Jurkat, Clone E6-1 (cell line): ENCODE data around the gene PLA2R1.

Experiments used
- DNase-seq: peaks from one replicate; pipeline ENCODE4 v3.0.0-alpha.2; 2011; ENCODE audit warnings: low read depth, low spot score
- H3K4me3 ChIP-seq: 2 replicates; pipeline ENCODE4 v1.5.1; 2011; ENCODE audit warnings: mild to moderate bottlenecking, low read length, control low read depth, moderate library complexity

Gene PLA2R1

DNA sequence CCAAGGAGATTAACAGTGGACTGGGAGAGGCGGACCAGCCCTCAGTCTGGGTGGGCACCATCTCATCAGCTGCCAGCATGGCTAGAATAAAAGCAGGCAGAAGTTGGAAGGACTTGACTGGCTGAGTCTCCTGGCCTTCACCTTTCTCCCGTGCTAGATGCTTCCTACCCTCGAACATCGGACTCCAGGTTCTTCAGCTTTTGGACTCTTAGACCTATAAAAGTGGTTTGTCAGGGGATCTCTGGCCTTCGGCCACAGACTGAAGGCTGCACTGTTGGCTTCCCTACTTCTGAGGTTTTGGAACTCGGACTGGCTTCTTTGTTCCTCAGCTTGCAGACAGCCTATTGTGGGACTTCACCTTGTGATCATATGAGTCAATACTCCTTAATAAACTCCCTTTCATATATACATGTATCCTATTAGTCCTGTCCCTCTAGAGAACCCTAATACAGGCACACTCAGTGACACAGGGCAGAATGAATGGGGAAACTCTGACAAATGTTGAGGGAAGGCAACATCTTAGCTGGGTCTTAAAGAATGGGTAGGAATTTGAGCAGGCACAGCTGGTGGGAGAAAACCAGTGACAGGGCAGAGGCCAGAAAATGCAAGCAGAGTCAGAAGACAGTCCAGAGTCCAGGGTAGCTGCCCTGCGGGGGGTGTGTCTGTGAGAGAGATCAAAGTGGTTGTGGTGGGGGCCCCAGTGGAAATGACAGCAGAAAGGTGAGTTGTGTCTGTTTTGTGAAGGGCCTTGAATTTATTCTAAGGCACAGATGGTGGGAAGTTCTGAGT lies 156.3 kb downstream of the PLA2R1 start:
- DNase-seq, result no peak
- no peak overlapping the region for H3K4me3 ChIP-seq

DNA sequence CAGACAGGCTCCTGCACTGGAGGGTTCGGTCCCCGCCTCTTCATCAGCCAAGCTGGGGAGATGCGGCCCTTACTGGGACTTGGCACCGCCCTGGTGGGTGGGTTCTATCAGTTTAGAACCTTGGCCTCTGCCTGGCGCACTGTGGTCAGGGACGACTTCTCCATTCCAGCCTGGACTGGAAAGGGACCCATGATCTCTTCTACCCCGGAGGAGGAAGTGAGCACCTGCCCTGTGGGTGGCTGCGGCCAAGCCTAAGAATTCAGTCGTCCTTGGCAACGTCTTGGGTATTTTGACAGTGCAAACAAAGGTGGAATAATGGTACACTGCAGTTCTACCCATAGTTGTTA lies 157.5 kb downstream of the PLA2R1 start:
- no peak overlapping the region for H3K4me3 ChIP-seq
- no peak for DNase-seq

DNA sequence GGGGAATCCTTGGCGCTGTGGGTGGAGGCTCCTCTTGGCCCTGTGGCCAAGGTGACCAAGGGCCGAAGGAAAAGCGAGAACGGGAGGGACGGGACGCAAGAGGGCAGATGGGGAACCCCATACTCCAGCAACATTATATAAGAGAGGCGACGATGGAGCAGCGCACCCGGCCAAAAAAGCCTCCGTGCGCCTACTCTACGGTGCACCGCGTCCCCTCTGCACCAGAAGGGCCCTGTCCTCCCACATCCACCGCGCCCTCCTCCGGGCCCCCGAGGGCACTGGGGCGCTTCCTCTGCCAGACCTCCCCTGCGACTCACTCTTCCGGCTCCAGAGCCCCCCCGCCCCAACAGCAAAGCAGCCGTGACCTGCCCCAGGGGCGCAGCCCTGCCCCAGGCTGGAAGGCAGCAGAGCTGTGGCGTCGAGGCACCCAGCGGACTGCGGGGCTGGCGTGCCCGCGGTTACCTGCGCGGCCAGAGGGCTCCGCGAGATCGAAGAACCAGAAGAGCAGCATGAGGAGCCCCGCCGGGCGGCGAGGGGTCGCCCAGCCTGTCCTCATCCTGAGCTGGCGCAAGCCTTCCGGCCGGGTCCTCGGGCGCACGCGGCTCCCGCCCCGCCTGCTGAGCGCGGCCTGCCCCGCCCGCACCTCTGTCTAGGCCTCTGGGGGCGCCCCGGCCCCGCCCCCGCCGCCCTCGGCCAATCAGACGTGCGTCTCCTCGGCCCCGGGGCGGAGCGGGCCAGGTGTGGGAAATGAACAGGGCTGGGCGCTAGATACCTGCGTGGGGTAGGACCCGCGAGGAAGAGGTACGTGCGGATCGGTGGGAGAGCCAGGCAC lies 158.1 kb downstream of the PLA2R1 start, which contains the start of gene LY75:
Gene LY75 (minus strand): TSS at position 630 of the 832 bp plus-strand sequence.
- H3K4me3 ChIP-seq, result no peak within 1 kb of the TSS
- no peak for DNase-seq

DNA sequence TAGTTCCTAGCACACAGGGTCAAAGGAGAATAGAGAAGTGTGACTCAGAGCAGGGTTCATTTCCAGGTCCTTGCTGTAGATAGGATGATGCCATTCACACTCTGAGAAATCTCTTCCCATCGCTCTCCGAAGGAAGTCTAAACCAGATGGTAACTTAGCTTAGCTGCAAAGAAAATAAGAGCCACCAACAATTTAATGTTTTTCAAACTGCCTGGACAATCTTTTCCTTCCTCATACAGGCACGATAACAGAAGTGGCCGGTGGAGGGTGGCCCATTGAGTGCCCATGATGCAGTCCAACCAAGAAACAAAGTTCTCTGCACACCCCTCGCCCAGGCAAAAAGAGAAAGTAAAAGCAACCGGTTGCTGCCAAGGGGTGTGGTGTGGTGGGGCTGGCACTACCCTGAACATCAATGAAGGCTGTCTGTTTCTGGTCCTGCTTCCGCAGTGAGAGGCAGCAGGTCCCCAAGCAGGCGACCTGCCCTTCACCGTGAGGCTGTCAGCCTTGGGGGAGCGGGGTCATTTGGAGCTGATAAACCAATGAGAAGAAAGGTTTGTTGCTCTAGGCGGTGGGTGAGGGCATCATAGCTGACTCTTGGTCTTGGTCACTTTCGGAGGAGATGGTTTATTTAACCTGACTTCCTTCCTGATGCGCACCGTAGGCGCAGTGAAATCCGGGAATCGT lies 158.8 kb downstream of the PLA2R1 start:
- no peak for DNase-seq
- H3K4me3 ChIP-seq, result no peak overlapping the region

DNA sequence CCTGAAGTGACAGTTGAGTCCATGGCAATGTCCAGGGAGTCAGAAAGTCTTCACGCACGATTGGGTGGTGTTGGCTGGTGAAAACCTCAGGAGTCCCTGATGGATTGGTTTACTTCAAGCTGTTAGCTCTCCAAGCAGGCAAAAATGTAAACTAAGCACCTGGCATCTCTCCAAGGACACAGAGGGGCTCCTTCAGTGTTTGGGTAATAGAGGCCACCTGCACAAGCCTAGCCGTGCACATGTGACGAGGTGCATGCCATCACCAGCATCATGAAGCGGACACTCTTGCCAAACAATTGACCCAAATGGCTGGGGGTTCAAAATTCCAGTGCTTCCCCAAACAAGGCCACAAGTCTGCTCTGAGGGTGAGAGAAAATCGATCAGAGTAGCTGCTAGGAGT lies 159.7 kb downstream of the PLA2R1 start:
- DNase-seq, result no peak
- no peak overlapping the region for H3K4me3 ChIP-seq

DNA sequence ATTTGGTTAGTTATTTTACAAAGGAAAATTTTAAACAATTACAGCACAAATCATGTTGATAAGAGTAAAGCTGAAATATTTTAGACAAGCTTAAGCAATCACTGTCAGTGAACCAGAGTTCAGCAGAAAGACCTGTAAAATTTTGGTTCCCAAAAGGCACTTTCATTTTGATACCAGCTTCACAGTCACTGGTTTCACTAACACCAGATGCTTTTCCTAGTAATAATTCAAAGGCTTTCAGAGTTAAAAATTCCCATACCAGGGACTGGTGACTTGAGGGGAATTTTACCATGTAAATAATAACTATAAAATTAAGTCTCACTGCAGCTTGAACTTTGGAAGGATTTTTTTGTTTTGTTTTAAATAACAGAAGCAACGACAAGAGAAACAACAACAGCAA lies 162.1 kb downstream of the PLA2R1 start:
- H3K4me3 ChIP-seq, result no peak overlapping the region
- no peak for DNase-seq

DNA sequence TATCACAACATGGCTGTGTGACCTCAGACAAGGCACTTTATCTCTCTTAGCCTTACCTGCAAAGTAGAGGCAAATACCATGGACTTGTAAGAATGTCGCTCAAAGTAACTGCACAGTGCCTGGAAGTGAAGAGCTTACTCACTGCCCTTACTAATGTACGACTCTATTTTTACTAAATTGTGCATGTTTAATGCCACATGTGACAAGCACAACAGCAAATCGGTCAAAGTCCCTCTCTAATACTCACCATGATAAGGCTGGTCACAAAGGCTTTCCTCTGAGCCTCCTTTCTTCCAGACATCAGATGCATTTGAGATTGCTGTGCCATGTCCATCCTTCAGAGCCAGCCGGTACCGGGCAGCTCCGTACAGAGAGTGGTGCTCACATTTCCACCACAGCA lies 164.0 kb downstream of the PLA2R1 start:
- DNase-seq, result no peak

DNA sequence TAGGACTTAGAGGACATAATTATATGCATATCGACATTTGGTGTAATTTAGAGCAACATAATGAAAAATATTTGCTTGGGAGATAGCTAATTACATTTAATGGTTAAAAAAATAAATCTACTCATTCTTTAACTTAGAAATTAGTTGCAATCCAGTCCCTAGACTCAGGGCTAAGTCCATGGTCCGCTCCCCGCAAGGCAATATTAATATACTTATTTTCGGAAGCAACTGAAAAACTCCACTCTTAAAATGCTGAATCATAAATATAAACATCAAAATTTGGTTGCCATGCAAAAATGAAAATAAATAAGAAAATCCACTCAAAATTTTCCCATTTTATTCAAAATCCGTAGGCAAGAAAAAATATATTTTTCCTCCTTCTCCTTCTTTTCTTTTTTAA lies 164.7 kb downstream of the PLA2R1 start:
- DNase-seq, result no peak
- no peak overlapping the region for H3K4me3 ChIP-seq

More for the DNA sequence above, 164.0 kb downstream of the PLA2R1 start:
- H3K4me3 ChIP-seq, result no peak overlapping the region

DNA sequence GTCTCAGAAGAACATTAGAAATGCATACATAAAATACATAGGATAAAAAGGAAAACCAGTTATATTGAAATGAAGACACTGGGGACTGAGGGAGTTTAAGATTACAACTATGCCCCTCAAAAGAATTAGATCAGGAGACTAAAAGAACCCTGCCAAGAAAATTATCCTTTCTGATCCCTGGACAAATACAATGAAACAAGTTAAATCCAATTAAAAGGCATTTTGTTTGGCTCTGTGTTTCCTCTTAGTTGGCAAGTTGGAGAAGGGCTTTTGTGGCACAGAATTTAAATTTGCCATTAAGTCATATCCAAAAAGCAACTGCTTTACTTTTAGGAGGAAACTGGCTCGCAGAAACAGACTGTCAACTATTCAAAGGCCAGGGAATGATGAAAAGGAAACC lies 165.3 kb downstream of the PLA2R1 start:
- DNase-seq, result no peak
- H3K4me3 ChIP-seq, result no peak overlapping the region

DNA sequence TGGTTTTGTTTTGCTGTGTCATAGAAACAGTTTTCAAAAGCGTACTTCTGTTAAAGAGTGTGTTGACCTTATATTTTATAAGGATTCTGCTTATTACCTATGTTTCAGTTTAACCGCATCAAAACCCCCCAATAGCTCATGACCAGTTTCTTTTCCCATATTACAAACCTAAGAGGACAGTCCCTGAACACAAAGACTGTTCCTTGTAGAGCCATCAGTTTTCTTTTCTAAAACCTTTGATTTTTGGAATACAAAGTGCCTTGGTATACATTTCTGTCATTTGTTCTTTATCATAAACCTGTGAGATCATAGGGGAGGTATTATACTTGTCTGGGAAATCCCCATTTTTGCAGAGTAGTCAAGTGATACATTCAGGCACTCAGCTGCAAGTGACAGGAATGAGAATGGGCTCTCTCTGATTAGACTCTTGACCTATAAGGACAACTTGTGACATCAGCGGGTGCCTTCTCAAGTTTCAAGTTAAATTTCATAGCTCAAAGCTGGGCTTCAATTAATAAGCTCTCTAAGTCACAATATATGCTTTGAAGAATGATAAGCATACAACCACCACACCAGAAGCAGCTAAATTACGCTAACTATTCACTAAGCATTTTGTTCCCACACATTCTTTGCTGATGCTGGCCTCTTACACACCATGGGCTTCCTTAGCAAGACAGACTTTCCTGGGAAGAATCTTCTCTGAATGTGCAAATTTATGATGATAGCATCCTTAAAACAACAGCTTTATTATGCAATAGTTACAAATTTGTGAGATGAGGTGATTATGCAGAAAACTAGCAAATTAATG lies 167.0 kb downstream of the PLA2R1 start:
- no peak overlapping the region for H3K4me3 ChIP-seq
- no peak for DNase-seq

DNA sequence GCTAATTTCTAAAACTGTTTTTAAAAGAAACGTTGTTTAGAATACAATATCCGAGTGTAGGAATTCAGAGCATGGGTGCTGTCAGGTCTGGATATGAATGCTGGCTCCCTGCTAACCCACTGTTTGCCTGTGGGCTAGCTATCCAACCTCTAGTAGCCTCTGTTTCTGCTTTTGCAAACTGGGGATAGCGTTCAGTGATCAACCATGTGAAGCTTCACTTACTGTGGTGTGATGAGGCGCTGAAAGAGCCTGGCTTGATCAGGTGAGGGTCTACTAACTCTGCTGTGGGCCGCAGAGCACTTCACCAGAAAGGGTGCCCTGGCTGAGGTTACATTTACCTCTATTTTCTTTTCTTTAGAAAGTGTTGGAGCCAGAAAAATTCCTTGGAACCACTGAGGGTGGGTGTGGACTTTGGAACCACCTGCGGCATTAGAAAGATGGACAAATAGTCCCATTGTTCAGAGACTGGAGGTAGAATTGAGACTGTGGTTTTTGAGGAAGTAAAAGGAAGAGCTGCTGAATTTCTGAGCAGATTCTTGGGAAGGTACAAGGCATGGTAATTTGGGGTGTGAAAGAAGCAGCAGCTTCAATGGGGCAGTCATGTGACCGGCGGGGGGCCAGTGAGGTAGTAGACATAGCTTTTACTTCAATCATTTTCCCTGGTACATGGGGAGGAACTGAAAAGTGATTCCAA lies 168.1 kb downstream of the PLA2R1 start:
- no peak overlapping the region for H3K4me3 ChIP-seq
- no peak for DNase-seq

DNA sequence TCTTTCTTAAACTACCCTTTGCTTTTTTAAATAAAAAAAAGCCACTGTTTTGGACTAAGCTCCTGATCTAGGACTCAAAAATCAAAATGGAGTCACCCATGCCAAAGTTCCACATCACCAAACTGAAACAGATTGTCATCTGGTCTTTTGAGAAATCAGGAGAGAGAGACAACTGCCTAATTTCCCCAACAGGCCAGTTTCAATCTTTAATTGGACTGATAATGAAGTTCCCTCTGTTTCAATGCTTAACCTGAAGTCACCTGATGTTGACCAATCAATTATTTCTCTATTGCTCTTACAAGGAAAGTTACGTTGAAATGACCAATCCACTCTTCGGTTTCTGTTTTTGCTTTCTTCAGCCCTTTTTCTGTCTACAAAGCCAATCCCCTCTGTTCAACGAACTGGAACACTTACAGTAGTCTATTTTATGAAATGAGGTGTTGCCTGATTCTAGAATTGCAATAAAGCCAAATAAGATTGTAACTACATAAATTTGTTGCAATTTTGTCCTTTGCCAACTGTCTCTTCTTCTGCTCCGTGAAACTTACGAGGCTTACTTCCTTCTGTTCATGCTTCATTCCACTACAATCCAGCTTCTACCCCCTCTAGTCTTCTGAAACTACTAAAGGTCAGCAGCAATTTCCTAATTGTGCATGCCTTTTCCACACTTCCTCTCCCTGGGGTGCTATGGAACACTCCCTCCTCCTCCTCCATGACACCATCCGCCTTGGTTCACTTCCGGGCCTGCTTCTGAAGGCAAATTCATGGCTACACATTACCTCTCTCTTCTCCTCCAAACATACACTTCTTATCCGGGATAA lies 169.2 kb downstream of the PLA2R1 start:
- no peak overlapping the region for H3K4me3 ChIP-seq
- no peak for DNase-seq

DNA sequence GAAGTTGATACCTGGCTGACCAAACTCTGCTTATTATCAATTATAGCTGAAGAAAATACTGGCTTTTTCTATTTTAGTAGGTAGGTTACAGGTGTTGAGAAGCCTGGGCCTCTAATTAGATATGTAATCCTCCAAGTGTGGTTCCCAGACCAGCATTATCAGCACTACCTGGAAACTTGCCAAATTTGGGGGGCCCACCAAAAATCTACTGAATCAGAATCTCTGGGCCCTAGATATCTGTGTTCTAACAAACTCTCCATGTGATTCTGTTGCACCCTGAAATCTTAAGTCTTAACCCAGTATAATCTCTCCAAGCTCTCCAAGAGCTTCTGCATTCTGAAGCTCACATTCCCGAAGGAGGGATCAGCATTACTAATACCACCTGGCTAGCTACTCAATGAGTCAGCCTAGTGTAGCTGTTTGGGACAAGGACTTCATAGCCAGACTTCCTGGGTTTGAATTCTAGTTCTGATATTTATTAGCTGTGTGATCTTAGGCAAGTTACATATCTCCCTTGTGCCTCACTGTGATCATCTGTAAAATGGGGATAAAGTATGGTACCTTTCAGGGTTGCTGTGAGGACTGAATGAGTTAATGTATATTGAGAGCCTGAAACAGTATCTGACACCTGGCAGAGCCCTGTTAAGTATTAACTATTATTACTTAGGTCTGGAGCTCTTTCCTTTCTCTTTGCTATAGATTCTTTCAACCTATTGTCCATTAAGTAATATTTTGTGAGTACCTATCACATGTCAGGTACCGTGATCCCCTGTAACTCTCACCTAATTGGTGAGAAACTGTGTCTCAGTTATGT lies 170.3 kb downstream of the PLA2R1 start:
- no peak for DNase-seq
- no peak overlapping the region for H3K4me3 ChIP-seq

DNA sequence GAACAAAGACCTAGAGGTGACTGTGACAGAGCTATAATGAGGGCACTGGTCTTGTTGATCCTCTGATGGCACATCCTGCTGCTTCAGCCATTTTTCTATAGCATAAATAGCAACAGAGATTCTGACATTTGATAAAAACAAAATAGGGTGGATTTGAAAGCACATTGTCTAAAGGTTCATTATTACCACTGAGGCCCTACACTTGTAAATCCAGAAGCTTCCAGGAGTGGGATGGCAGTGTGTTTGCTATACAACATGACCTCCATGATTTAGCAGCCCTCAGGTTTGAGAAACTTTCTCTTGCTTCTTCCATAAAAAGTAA lies 171.2 kb downstream of the PLA2R1 start:
- H3K4me3 ChIP-seq, result no peak overlapping the region
- DNase-seq, result no peak

DNA sequence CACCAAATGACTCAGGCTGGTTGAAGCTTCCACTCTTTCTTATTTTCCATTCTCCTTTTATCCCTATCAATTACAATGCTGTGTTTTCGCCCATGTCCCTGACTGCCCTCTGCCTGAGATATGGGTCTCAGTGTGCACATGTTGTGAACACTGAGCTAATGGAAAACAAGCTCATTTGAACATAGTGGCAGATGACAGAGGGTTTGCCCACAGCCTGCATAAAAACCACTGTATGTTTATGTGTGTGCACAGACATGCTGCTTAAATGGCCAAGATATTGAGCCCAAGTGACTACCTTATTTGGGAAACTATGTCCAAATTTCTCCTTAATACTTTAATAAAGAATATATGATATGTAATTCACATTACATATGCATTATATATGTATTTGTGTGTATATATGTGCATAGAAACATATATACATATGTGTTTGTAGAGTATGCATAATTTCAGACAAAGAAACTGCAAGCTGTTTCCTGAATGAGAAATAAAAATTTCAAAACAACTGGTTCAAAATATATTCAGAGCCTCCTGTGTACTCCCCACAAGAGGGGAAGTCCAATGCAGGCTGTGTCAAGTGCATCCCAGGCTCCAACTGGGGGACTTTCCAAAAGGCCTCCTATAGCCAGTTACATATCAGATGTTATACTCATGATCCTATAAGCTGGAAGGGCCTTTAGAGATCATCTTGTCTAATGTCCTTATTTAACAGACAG lies 171.7 kb downstream of the PLA2R1 start:
- DNase-seq, result no peak
- no peak overlapping the region for H3K4me3 ChIP-seq

DNA sequence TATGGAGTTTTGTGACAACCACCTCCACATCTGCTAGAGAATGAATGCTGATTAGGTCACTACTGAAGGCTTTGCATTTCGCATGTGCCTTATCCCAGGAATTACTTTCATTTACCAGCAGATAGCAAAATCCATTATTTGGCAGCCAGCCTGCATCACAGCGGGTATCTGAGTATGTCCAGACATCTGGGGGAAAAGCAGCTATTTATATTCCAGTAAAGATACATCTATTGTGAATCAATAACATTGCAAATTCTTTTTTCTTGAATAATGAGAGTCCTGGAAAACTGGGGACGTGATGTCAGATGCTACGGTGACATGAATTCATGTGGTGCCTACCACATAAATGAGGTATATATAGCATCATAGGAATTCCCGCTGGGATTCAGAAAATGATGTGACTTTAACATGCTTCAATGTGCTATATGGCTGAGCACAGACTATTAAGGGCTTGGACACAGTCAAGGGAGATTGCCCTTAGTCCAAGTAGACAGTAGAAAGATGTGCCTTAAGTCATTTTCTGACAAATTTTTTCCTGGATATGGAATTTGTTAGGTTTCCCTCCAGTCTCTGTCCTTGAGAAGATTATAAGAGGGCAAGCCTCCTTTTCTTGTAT lies 180.2 kb downstream of the PLA2R1 start:
- no peak overlapping the region for H3K4me3 ChIP-seq
- no peak for DNase-seq
